ENCODE results near the gene PSMB7. TPM values are rescaled to one million over a fixed set of nuclear protein-coding genes. Genes with fewer than 3 reads are reported as not detected.
A peak's percentile ranks its signal among the peaks of the same experiment; 100 is the strongest.

Gene PSMB7
- total RNA-seq, 2 experiments from 2014 or later = 164 to 186 TPM

DNA sequence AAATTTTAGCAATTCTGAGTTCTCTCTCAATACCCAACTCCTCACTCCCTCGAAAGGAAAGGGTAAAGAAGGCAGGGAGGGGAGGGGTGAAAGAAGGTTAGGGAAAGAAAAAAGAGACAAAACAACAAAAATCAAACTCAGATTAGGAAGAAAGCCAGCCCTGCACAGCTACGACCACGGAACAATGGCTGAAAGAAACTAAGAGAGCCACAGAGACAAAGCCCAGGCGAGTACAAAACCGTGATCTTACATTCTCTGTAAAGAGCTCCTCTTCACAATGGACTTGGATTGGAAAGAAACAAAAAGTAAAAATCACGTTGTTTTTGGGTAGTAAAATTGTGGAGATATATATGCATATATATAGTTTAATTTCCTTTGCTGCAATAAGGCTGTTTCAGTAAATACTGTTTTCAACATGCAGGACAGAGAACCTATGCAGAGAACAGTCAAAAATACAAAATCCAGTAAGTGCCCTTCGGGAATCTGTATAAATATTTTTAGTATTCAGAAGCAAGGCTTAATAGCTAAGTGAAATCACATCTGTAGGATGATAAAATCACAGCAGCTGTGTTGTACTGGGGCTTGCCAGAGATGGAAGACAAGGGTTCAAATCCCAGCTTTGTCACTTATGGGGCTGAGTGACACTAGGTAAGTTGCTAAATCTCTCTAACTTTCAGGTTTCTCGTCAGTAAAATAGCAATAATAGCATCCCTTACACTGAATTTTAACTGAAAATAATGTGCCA, 16.9 kb downstream of the PSMB7 start:
- ChIA-PET POLR2A (interaction anchor here (0.7 to 1.1 kb wide), 4 partner anchors 9 to 364 kb away, joined by 3 to 6 read pairs (median 4); no protein-coding TSS in a partner anchor), CTCF (ENCODE audit: unreplicated experiment) (no interaction called here)
- no TSS peak for BruUV-seq (replicated peaks)

GRCh38 chr9:124395826-124396225, 19.4 kb downstream of the PSMB7 start:
- intact Hi-C loops (cut with micrococcal nuclease; ENCODE audit: unreplicated experiment) = no loop called here
- no peak for DNase-seq (ENCODE audit: low spot score)
- no TSS peak for BruUV-seq (replicated peaks)
- Histone ChIP-seq H2AFZ (ENCODE audit: low read length) (no peak overlapping the region), H3K4me3 (ENCODE audit: low read depth, low read length, poor library complexity, severe bottlenecking) (no peak overlapping the region), H3K27ac (ENCODE audit: low read depth, low read length, poor library complexity, severe bottlenecking) (no peak overlapping the region), H3K9me3 (ENCODE audit: low read length) (no peaks in the 10 kb centered on the region), H3K9me2 (ENCODE audit: insufficient read depth, low read length) (no peaks in the 10 kb centered on the region), H3K4me1 (ENCODE audit: insufficient read depth, low read length, poor library complexity, severe bottlenecking) (no peaks in the 10 kb centered on the region), H4K20me1 (ENCODE audit: insufficient read depth, low read length) (peaks cover 11% of the 10 kb centered on the region; the same call in 1 of the 2 replicates), H3K4me2 (ENCODE audit: low read length) (no peak overlapping the region), H3K36me3 (ENCODE audit: insufficient read depth, low read length) (peaks cover 72% of the 10 kb centered on the region), H3K79me2 (ENCODE audit: insufficient read depth, low read depth, low read length) (peaks cover 26% of the 10 kb centered on the region; the same call in 1 of the 2 replicates)
- CTCF ChIA-PET (ENCODE audit: unreplicated experiment) = no interaction called here
- no peak for TF ChIP-seq CTCF (conservative IDR thresholded peaks at IDR 0.05; ENCODE audit: low read length)
- no peak for TF ChIP-seq EZH2phosphoT487 (IDR thresholded peaks at IDR 0.05; ENCODE audit: borderline replicate concordance, low read depth, low read length)
- POLR2A ChIA-PET = interaction anchor here (1.1 kb wide), 1 partner anchor 12 kb away, joined by 4 read pairs; no protein-coding TSS in a partner anchor

More for the DNA sequence above, 16.9 kb downstream of the PSMB7 start:
- H2AFZ ChIP-seq (ENCODE audit: low read length) = no peak overlapping the region
- H3K9me2 ChIP-seq (ENCODE audit: insufficient read depth, low read length) = no peaks in the 10 kb centered on the region
- no peak overlapping the region for H3K4me2 ChIP-seq (ENCODE audit: low read length)
- H3K79me2 ChIP-seq (ENCODE audit: insufficient read depth, low read depth, low read length) = peaks cover 18% of the 10 kb centered on the region; the same call in 1 of the 2 replicates
- peaks cover 13% of the 10 kb centered on the region; the same call in 1 of the 2 replicates for H4K20me1 ChIP-seq (ENCODE audit: insufficient read depth, low read length)
- no peak for DNase-seq (ENCODE audit: low spot score)
- peaks cover 83% of the 10 kb centered on the region for H3K36me3 ChIP-seq (ENCODE audit: insufficient read depth, low read length)
- H3K4me1 ChIP-seq (ENCODE audit: insufficient read depth, low read length, poor library complexity, severe bottlenecking) = no peaks in the 10 kb centered on the region
- H3K9me3 ChIP-seq (ENCODE audit: low read length) = no peaks in the 10 kb centered on the region
- TF ChIP-seq CTCF (conservative IDR thresholded peaks at IDR 0.05; ENCODE audit: low read length) (no peak), EZH2phosphoT487 (IDR thresholded peaks at IDR 0.05; ENCODE audit: borderline replicate concordance, low read depth, low read length) (no peak)
- intact Hi-C loops (cut with micrococcal nuclease; ENCODE audit: unreplicated experiment) = no loop called here
- H3K4me3 ChIP-seq (ENCODE audit: low read depth, low read length, poor library complexity, severe bottlenecking) = no peak overlapping the region
- H3K27ac ChIP-seq (ENCODE audit: low read depth, low read length, poor library complexity, severe bottlenecking) = no peak overlapping the region

DNA sequence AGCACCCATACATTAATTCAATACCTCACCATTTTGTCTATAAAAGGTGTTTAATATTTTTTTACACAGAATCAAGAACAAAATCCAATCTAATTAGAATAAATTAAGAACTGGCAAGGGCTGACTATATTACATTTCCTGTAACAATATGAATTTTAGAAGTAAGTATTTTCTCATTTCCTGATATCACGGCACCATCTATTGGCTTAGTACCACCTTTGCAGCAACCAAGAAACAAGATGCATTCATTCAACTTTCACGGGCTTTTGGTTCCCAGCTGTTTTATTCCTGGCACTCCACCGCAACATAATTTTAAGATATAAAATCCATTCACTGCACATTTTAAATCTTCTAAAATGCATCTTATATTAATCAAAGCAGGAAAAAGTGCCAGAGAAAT, 20.6 kb downstream of the PSMB7 start:
- no peak for DNase-seq (ENCODE audit: low spot score)
- no peaks in the 10 kb centered on the region for H3K9me3 ChIP-seq (ENCODE audit: low read length)
- BruUV-seq (replicated peaks) = no TSS peak
- no peak overlapping the region for H3K27ac ChIP-seq (ENCODE audit: low read depth, low read length, poor library complexity, severe bottlenecking)
- POLR2A ChIA-PET = no interaction called here
- H2AFZ ChIP-seq (ENCODE audit: low read length) = no peak overlapping the region
- H3K79me2 ChIP-seq (ENCODE audit: insufficient read depth, low read depth, low read length) = peaks cover 35% of the 10 kb centered on the region; the same call in 1 of the 2 replicates
- no peak overlapping the region for H3K4me2 ChIP-seq (ENCODE audit: low read length)
- H3K4me3 ChIP-seq (ENCODE audit: low read depth, low read length, poor library complexity, severe bottlenecking) = no peak overlapping the region
- peaks cover 12% of the 10 kb centered on the region; the same call in 1 of the 2 replicates for H4K20me1 ChIP-seq (ENCODE audit: insufficient read depth, low read length)
- TF ChIP-seq CTCF (conservative IDR thresholded peaks at IDR 0.05; ENCODE audit: low read length) (peak; percentile 65), EZH2phosphoT487 (IDR thresholded peaks at IDR 0.05; ENCODE audit: borderline replicate concordance, low read depth, low read length) (no peak)
- peaks cover 69% of the 10 kb centered on the region for H3K36me3 ChIP-seq (ENCODE audit: insufficient read depth, low read length)
- CTCF ChIA-PET (ENCODE audit: unreplicated experiment) = interaction anchor here (0.8 kb wide), 1 partner anchor 26 kb away, joined by 3 read pairs; no protein-coding TSS in a partner anchor
- intact Hi-C loops (cut with micrococcal nuclease; ENCODE audit: unreplicated experiment) = no loop called here
- no peaks in the 10 kb centered on the region for H3K4me1 ChIP-seq (ENCODE audit: insufficient read depth, low read length, poor library complexity, severe bottlenecking)
- H3K9me2 ChIP-seq (ENCODE audit: insufficient read depth, low read length) = no peaks in the 10 kb centered on the region
